Activated CD8-positive, alpha-beta memory T cell treated with anti-CD3 and anti-CD28 coated beads, Interleukin-2, amount 50 U/mL, for 1 hour (primary cell): ENCODE results near the gene NT5DC3.
"Not testable (repeated sequence)": the region's sequence is repeated elsewhere in the genome, so short reads cannot be mapped to it uniquely, and the experiment has no call there.

Experiments
- DNase-seq: peaks from one replicate; pipeline ENCODE4 v3.0.0-alpha.2; 2020; ENCODE audit errors: extremely low read depth

NT5DC3 gene

DNA sequence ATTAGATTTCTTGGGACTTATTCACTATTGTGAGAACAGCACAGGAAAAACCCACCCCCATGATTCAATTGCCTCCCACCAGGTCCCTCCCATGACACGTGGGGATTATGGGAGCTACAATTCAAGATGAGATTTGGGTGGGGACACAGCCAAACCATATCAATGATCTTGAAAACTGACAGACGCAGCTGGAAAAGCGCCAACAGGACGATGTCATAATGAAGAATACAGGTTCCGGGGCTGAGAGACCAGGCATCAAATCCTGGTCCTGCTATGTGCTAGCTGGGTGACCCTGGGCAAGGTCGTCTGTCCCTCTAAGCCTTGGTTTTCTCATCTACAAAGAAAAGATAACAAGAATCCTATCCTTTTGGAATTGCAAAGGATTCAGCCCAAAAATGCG lies 31.4 kb downstream of the NT5DC3 start:
- not testable (repeated sequence) for DNase-seq

DNA sequence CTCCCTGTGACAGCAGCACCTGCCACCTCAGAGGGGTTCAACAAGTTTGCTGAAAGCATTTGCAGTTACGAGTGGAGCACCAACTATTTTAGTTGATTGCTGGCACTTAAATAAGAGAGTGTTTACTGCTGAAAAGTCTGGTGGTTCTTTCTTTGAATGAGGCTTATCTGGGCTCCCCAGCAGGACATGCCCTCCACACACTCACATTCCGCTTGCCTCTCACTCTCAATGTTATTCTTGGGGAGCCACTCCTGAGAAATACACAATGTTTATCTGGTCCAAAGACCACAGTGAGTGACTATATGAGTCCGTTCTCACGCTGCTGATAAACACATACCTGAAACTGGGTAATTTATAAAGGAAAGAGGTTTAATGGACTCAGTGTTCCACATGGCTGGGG lies 31.9 kb downstream of the NT5DC3 start:
- no peak for DNase-seq

DNA sequence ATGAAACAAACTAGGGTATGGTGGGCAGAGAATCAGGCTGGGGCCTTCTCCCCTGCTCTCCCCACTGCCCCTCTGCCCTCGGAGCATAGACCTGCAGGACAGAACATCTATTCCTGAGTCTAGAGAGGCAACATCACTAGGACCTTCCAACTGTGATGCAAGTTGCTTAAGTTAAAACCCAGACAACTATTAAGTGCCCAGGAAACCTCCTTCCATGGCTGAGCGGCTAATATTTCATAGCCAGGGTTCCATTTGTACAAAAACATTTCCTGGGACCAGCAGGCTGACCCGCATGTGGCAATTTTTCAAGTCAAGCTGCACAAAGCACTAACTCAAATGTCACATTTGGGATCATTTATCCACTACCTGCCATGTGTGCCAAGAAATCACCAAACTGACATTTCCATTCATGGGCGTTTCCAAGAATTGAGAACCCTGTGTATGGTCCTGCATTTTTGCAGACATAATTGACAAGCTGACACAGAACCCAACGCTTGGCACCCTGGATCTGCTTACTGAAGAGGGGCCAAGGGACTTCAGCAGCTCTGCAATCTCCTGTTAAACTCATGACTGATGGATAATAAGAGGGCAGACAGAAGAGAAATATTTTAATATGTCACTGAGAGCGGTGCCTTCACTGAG lies 32.7 kb downstream of the NT5DC3 start:
- DNase-seq, result no peak

DNA sequence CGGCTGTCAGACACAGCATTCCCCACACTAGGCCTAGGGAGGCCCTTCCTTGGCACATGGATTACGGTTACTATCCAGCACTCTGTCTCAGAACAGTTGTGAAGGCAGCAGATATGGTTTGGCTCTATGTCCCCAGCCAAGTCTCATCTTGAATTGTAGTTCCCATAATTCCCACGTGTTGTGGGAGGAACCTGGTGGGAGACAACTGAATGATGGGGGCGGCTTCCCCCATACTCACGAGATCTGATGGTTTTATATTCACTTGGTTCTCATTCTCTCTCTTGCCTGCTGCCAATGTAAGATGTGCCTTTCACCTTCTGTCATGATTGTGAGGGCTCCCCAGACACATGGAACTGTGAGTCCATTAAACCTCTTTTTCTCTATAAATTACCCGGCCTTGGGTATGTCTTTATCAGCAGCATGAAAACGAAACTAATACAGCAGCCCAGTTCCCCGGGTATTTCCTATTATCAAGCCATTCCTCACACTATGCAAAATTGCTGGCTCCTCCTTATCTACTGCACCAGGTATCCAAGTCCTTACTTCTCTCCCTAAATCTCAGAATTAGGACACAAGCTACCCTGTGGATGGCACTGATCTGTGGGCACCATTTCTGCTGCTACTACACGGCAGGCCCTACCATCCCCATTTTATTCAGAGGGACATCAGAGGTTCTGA lies 33.3 kb downstream of the NT5DC3 start:
- DNase-seq, result no peak

DNA sequence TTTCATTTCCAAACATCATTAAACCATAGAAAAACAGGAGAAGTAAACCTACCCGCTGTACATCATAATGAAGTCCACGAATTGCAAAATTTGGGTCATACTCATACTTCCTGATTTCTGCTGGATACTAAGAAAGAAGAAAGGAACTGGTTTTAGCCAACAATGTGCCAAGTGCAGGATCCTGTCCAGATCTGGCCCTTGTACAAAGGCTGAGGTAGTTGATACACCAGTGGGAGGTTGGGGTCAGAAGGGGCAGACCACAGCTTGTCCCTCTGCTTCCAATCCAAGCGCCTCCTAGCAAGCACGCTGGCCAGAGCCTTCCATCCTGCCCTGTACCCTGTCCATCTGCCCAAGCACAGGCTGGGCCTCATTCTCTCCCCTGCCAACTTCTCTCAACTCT lies 34.2 kb downstream of the NT5DC3 start:
- DNase-seq, result no peak

DNA sequence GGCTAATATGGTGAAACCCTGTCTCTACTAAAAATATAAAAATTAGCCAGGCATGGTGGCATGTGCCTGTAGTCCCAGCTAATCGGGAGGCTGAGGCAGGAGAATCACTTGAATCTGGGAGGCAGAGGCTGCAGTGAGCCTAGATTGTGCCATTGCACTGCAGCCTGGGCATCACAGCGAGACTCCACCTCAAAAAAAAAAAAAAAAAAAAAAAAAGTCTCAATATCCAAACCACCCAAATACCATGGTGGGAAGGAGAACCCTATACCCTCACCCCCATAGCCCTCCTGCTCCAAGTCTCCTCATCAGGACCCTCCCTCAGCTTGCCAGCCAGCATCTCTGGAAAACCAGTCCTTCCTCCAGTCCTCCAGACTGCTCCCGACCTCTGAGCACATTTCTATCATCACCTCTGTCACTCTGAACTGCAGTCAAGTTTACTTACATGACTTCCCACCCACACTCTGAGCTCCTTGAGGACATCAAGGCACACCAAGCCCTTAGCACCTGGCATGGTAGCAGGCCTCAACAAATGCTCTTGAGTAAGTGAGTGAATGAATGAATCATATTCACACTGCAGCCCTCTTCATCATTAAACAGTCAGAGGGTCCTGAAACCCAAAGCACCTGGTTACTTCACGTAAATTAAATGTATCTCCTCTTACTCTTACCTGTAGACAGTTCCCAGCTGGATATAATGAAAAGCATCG lies 35.2 kb downstream of the NT5DC3 start:
- no peak for DNase-seq

DNA sequence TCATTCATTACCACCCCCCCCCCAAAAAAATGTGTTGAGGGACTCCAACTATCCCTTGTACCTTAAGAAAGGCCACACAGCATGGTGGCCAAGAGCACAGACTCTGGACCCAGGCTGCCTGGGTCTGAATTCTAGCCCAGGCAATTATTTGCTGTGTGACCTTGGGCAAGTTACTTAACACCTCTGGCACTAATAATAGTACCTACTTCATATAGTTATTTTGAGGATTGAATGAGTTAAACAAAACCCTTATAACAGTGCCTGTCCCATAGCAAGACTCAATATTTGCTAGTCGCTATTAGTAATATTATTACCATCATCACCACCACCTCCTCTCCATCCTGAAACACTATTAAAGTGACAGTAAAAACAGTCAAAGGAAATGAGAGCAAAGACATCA lies 37.2 kb downstream of the NT5DC3 start:
- no peak for DNase-seq

DNA sequence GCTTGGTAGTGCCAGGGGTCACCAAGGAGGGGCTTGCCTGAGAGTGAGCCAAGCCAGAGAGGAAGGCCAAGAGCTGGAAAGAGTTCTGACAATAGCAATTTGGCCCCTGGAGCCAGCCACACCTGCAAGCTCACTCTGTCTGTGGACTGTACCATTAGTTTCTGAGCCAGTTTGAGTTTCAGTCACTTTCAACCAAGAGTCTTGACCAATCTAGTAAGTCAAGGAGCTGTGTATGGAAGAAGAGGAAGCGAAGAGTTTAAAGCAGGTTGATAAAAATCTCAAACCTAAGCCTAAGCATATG lies 38.5 kb downstream of the NT5DC3 start:
- no peak for DNase-seq

DNA sequence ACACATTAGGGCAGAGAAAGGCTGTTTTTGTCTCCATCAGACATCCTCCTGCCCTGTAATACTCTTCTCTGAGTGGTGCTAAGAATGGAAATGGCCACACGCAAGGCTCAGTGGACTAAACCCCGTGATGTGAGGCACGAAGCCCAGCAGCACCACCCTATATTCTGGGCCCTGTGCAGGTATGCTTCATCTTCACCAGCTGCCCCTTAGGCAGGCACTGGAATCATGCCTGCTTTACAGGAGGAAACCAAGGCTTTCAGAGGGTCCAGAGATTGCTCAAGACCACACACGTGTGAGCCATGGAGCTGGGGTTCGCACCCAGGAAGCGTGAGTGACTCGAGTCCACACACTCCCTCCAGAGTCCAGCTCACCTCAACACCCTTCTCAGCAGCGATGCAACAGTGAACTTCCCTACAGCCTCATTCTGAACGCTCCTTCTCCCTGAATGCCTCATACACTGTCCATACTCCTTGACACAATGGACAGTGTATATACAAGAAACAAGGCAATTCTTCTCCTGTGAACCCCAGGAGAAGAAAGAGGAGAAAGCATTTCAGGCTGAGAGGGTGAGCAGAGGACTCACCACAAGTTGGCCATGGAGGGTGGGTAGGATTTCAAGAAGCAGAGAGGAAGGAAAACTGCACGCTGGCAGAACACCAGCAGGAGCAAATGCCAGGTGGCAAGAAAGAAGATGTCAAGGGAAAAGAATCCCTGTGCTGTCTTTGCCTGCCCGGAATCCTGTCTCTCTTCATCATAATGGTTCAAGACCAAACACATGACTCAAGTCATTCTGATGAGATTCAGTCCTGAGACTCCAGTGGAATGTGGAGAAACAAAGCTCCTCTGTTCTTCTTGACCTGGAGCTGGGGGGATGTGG lies 39.1 kb downstream of the NT5DC3 start:
- DNase-seq, result no peak

DNA sequence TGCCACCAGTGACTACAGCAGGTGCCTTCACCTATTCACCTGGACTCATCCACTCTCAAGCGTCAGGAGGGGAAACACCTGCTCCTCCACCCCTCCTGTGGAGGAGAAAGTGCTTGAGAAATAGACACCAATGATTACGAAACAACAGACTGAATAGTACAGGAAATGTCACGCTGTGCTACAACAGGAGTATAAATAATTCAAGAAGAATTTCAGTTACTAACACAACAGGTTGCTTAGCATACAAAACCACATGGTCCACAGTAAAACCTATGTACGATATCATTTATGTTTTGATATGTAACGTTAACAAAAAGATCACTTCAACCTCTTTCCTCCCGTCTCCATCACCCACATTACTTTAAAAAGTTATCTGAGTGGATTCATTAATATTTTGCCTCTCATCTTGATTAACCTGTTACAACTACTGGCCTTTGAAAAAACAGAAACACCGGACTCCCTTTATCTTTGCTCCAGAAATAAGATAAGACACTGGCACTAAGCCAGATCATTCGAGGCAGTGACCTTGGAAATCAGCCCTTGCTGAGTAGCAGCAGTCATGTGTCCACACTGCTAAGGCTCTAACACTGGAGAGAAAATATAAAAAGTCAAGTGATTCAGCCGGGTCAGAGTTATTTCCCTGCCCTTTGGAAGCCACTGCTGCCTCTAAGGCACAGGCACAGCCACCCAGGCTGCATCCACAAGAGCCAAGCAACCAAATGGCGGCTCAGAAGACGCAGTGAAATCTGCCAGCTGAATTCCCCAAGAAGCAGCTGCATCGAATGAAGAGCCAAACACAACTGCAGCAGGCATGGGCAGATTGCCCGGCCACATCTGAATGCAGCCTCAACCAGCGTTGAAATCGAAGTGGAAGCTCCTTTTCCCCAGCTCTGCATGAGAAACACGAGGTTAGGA lies 40.9 kb downstream of the NT5DC3 start:
- no peak for DNase-seq

DNA sequence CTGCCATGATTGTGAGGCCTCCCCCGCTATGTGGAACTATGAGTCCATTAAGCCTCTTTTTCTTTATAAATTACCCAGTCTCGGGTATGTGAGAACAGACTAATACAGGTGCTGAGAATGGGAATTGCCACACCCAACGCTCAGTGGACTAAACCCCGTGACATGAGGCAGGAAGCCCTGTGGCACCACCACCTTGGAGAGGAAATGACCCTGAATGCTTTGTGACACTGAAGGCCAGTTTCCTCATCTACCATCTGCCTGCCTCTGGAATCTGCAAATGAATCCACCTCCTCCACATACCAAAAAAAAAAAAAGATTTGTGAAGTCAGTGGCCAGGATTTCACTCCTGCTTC lies 41.6 kb downstream of the NT5DC3 start:
- DNase-seq, result no peak

DNA sequence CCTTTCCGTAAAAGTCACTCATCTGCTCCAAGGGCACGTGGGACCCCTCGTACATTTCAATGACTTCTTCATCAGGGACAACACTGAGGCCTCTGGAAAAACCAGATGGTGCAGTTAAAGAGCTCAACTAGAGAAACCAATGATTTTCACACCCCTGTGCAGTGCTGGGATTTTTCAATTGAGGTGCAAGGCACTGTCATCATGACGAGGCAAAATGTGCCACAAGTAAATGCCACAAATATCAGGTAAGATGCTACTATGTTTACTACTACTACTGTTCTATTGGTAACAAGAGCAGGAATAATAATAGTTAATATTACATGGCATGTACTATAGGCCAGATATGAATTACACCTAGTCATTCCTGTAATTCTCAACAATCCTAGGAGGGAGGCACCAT lies 42.4 kb downstream of the NT5DC3 start:
- no peak for DNase-seq

DNA sequence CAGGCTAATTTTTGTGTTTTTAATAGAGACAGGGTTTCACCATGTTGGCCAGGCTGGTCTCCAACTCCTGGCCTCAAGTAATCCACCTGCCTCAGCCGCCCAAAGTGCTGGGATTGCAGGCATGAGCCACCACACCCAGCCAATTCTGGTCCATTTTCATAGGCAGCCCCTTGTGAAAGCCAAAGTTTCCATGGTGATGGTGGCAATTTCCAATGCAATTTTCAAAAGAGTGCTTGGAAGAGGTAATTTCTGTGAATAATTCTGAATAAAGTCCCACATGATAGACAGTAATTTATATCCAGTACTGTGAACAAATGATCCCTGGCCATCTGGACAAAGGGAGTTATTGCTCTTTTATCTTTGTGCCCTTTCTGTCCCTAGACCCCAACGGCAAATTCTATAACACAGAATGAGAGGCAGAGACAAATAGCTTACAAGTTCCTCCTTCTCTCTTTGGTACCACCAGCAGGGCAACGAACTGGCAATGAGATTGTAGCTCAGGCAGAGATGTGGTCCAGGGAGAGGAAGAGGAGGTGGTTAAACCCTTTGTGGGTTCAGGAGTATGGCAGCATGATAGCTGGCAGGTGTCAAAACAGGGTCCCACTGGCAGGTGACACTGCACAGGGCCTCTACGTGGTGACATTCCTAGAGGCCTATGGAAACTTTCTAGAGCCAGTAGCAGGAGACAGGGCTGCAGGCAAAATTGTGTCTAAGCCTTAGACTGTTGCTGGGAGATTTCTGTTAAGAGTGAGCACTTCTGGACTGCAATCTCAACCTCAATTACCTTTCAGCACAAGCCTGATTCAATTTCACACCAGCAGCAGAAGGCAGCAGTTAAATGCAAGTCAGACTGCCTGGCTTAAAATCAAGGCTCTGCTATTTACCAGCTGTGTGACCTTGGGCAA lies 46.5 kb downstream of the NT5DC3 start:
- no peak for DNase-seq

DNA sequence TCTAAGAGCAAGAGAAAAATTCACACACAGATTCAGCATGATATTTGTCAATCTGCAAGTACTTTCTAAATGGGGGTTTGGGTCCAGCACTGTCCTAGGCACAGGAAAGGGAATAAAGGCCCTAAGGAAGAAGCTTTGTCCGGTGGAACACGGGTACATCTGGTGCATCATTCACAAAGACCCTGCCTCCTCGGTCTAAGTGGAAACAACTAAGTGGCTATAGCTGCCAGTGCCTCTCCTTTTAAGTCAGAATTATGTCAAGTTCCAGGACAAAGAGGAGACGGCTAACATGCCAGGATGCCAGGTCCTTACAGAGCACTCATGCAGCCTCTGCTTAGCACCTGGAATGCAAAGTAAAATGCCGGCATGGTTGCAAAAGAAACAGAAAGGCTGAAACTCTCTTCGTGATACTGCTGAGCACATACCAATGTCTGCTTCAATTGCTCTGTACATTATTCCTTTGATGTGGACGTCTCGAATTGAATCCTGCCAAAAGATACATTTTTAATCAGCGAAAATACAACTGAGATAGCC lies 47.5 kb downstream of the NT5DC3 start:
- DNase-seq, result no peak

DNA sequence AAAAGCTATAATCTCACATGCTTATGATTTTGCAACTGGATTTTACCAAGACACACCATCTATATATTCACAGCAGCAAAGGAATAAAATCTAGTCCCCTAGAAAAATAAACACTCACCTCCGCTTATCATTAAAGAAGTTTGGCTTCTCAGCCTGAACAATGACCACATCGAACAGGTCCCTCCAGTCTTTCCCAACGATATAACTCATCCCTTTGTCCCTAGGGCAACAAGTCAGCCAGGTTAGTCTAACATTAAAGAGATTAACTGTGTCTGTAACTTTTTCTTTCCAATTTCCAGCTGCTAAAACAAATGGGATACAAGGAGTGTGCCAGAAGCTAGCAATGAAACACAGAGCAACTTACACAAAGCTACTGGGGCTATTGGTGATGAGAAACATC lies 48.0 kb downstream of the NT5DC3 start:
- no peak for DNase-seq

DNA sequence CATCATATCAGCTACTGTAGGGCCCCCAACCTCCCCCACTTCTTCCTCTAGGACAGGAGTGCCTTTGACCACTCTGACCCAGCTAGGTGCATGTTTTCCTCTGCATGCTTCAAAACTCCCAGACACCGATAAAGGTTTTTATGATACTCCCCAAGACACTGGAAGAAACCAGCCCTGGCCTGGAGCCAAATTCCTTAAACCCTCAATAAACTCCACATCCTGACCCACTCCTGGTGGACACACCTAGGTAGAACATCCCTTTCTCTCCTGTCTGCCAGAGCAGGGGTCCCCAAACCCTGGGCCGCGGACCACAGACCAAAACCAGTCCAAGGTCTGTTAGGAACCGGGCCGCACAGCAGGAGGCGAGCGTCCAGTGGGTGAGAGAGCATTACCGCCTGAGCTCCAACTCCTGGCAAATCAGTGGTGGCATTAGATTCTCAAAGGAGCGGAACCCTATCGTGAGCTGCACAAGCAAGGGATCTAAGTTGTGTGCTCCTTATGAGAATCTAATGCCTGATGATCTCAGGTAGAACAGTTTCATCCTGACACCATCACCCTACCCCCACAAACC lies 49.6 kb downstream of the NT5DC3 start:
- no peak for DNase-seq

DNA sequence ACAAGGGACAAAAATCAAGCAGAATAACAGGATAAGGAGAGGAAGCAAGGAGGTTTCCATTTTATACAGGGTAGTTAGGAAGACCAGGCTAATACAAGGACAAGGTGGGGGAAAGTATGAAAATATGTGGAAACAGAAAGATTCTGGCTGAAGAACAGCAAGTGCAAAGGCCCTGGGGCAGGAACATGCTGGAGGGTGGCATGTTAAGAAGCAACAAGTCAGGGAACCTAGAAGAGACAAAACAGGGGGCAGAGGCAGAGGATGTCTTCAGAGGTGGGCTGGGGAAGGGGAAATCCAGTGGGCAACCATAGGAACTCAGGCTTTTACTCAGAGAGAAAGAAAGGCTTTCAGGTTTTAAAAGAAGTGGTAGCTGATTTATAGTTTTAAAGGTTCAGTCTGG lies 54.8 kb downstream of the NT5DC3 start:
- no peak for DNase-seq

DNA sequence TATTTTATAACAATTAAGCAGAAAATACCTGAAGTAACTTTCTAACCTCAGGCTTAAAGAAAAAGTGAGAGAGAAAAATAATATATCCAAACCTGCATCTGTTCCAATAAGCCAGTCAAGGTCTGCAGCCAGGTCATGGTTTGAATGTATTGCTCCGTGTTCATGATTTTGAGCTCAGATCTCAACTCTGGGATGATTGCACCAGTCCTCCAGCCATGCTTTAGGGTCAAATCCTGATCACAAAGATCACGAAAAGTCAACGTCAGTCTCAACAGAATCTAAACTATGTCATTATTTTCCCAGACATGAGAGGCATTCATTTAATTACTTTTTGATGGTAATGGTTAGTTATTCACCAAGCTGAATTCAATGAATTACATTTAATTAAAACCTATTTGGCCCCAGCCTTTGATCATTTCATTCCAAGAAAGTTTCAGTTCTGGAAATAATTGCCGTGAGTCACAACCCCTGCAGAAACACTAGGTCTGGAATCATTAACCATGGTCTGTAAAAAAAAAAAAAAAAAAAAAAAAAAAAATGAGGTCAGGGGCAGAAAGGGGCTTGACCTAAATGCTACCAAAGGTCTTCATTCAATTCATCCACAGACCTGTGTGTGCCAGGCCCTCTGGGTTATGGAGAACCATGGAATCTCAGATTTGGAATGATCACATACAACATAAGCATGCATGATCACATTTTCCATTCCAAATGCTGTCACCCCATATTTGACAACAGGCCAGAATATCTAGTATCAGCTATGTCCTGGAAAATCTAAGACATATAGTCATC lies 55.6 kb downstream of the NT5DC3 start:
- DNase-seq, result no peak
